ENCODE data around the gene ETS2. TPM values are rescaled to one million over a fixed set of nuclear protein-coding genes. Genes with fewer than 3 reads are reported as not detected.
A peak's percentile ranks its signal among the peaks of the same experiment; 100 is the strongest.

The ETS2 gene
- polyA plus RNA-seq, 1 donor = 140 TPM

GRCh38 chr21:38817371-38818324 lies 11.9 kb downstream of the ETS2 start:
- no peak overlapping the region for H3K27ac ChIP-seq (ENCODE audit: low read length)
- H3K4me3 ChIP-seq (ENCODE audit: low read length) = no peak overlapping the region
- H3K36me3 ChIP-seq (ENCODE audit: control insufficient read depth, insufficient read depth, low read length) = peaks cover 98% of the 10 kb centered on the region
- H3K4me1 ChIP-seq (ENCODE audit: control insufficient read depth, insufficient read depth, low read length) = peaks cover 10% of the 10 kb centered on the region
- DNase-seq = no peak
- peaks cover under 1% of the 10 kb centered on the region for H3K9me3 ChIP-seq (ENCODE audit: control insufficient read depth, low read depth, low read length)
- H3K27me3 ChIP-seq (ENCODE audit: control insufficient read depth, insufficient read depth, low read length) = no peaks in the 10 kb centered on the region
- 92% methylated on average over 2 of the region's 14 CpGs for WGBS (ENCODE audit: insufficient coverage, low lambda C conversion rate)

- Histone ChIP-seq H3K36me3 (ENCODE audit: control insufficient read depth, insufficient read depth, low read length) (peaks cover 98% of the 10 kb centered on the region), H3K4me1 (ENCODE audit: control insufficient read depth, insufficient read depth, low read length) (peaks cover 7% of the 10 kb centered on the region), H3K9me3 (ENCODE audit: control insufficient read depth, low read depth, low read length) (peaks cover 3% of the 10 kb centered on the region), H3K4me3 (ENCODE audit: low read length) (no peak overlapping the region), H3K27me3 (ENCODE audit: control insufficient read depth, insufficient read depth, low read length) (no peaks in the 10 kb centered on the region), H3K27ac (ENCODE audit: low read length) (no peak overlapping the region)
- no CpG with 5 or more reads among the region's 11 CpGs for WGBS (ENCODE audit: insufficient coverage, low lambda C conversion rate)
- no peak for DNase-seq
Observed at GRCh38 chr21:38818325-38818723, 12.6 kb downstream of the ETS2 start.

- Histone ChIP-seq H3K9me3 (ENCODE audit: control insufficient read depth, low read depth, low read length) (peaks cover 3% of the 10 kb centered on the region), H3K4me3 (ENCODE audit: low read length) (no peak overlapping the region), H3K4me1 (ENCODE audit: control insufficient read depth, insufficient read depth, low read length) (peaks cover 14% of the 10 kb centered on the region), H3K27ac (ENCODE audit: low read length) (peak overlapping the region; percentile 6), H3K36me3 (ENCODE audit: control insufficient read depth, insufficient read depth, low read length) (peaks cover 97% of the 10 kb centered on the region), H3K27me3 (ENCODE audit: control insufficient read depth, insufficient read depth, low read length) (no peaks in the 10 kb centered on the region)
- 100% methylated on average over 3 of the region's 14 CpGs for WGBS (ENCODE audit: insufficient coverage, low lambda C conversion rate)
- no peak for DNase-seq
Observed at GRCh38 chr21:38819051-38819718, 13.5 kb downstream of the ETS2 start.

- Histone ChIP-seq H3K9me3 (ENCODE audit: control insufficient read depth, low read depth, low read length) (peaks cover 3% of the 10 kb centered on the region), H3K27ac (ENCODE audit: low read length) (peak overlapping the region; percentile 6), H3K4me3 (ENCODE audit: low read length) (no peak overlapping the region), H3K27me3 (ENCODE audit: control insufficient read depth, insufficient read depth, low read length) (no peaks in the 10 kb centered on the region), H3K36me3 (ENCODE audit: control insufficient read depth, insufficient read depth, low read length) (peaks cover 96% of the 10 kb centered on the region), H3K4me1 (ENCODE audit: control insufficient read depth, insufficient read depth, low read length) (peaks cover 19% of the 10 kb centered on the region)
- no peak for DNase-seq
- WGBS (ENCODE audit: insufficient coverage, low lambda C conversion rate) = no CpG with 5 or more reads among the region's 8 CpGs
Observed at GRCh38 chr21:38819719-38820159, 14.0 kb downstream of the ETS2 start.

- Histone ChIP-seq H3K4me3 (ENCODE audit: low read length) (no peak overlapping the region), H3K36me3 (ENCODE audit: control insufficient read depth, insufficient read depth, low read length) (peaks cover 90% of the 10 kb centered on the region), H3K27me3 (ENCODE audit: control insufficient read depth, insufficient read depth, low read length) (no peaks in the 10 kb centered on the region), H3K4me1 (ENCODE audit: control insufficient read depth, insufficient read depth, low read length) (peaks cover 22% of the 10 kb centered on the region), H3K27ac (ENCODE audit: low read length) (peak overlapping the region; percentile 2), H3K9me3 (ENCODE audit: control insufficient read depth, low read depth, low read length) (peaks cover 3% of the 10 kb centered on the region)
- WGBS (ENCODE audit: insufficient coverage, low lambda C conversion rate) = no CpG with 5 or more reads among the region's 18 CpGs
- peak in 1 of 2 donors; percentile 30 for DNase-seq
Observed at GRCh38 chr21:38820471-38821239, 14.9 kb downstream of the ETS2 start.

- Histone ChIP-seq H3K27ac (ENCODE audit: low read length) (peak overlapping the region; percentile 2), H3K4me1 (ENCODE audit: control insufficient read depth, insufficient read depth, low read length) (peaks cover 22% of the 10 kb centered on the region), H3K27me3 (ENCODE audit: control insufficient read depth, insufficient read depth, low read length) (no peaks in the 10 kb centered on the region), H3K9me3 (ENCODE audit: control insufficient read depth, low read depth, low read length) (peaks cover 3% of the 10 kb centered on the region), H3K4me3 (ENCODE audit: low read length) (no peak overlapping the region), H3K36me3 (ENCODE audit: control insufficient read depth, insufficient read depth, low read length) (peaks cover 87% of the 10 kb centered on the region)
- no CpG with 5 or more reads among the region's 6 CpGs for WGBS (ENCODE audit: insufficient coverage, low lambda C conversion rate)
- no peak for DNase-seq
Observed at GRCh38 chr21:38821248-38821647, 15.5 kb downstream of the ETS2 start.

GRCh38 chr21:38821959-38822682 lies 16.4 kb downstream of the ETS2 start:
- Histone ChIP-seq H3K4me3 (ENCODE audit: low read length) (no peak overlapping the region), H3K27me3 (ENCODE audit: control insufficient read depth, insufficient read depth, low read length) (no peaks in the 10 kb centered on the region), H3K4me1 (ENCODE audit: control insufficient read depth, insufficient read depth, low read length) (peaks cover 22% of the 10 kb centered on the region), H3K9me3 (ENCODE audit: control insufficient read depth, low read depth, low read length) (peaks cover 3% of the 10 kb centered on the region), H3K27ac (ENCODE audit: low read length) (peak overlapping the region; percentile 84), H3K36me3 (ENCODE audit: control insufficient read depth, insufficient read depth, low read length) (peaks cover 78% of the 10 kb centered on the region)
- WGBS (ENCODE audit: insufficient coverage, low lambda C conversion rate) = no CpG with 5 or more reads among the region's 9 CpGs
- DNase-seq = no peak

- DNase-seq = peak in 1 of 2 donors; percentile 16
- Histone ChIP-seq H3K36me3 (ENCODE audit: control insufficient read depth, insufficient read depth, low read length) (peaks cover 71% of the 10 kb centered on the region), H3K4me3 (ENCODE audit: low read length) (no peak overlapping the region), H3K4me1 (ENCODE audit: control insufficient read depth, insufficient read depth, low read length) (peaks cover 22% of the 10 kb centered on the region), H3K27me3 (ENCODE audit: control insufficient read depth, insufficient read depth, low read length) (no peaks in the 10 kb centered on the region), H3K27ac (ENCODE audit: low read length) (peak overlapping the region; percentile 84), H3K9me3 (ENCODE audit: control insufficient read depth, low read depth, low read length) (peaks cover 3% of the 10 kb centered on the region)
- WGBS (ENCODE audit: insufficient coverage, low lambda C conversion rate) = no CpG with 5 or more reads among the region's 26 CpGs
Observed at GRCh38 chr21:38822778-38823238, 17.1 kb downstream of the ETS2 start.

- H3K9me3 ChIP-seq (ENCODE audit: control insufficient read depth, low read depth, low read length) = peaks cover 3% of the 10 kb centered on the region
- H3K27ac ChIP-seq (ENCODE audit: low read length) = peak overlapping the region; percentile 84
- H3K36me3 ChIP-seq (ENCODE audit: control insufficient read depth, insufficient read depth, low read length) = peaks cover 62% of the 10 kb centered on the region
- peaks cover 22% of the 10 kb centered on the region for H3K4me1 ChIP-seq (ENCODE audit: control insufficient read depth, insufficient read depth, low read length)
- H3K27me3 ChIP-seq (ENCODE audit: control insufficient read depth, insufficient read depth, low read length) = no peaks in the 10 kb centered on the region
- no peak overlapping the region for H3K4me3 ChIP-seq (ENCODE audit: low read length)
- whole genome bisulfite sequencing (ENCODE audit: insufficient coverage, low lambda C conversion rate) = 85% methylated on average over 2 of the region's 3 CpGs
- no peak for DNase-seq
Observed at GRCh38 chr21:38823737-38824123, 18.0 kb downstream of the ETS2 start.

Data from large intestine (tissue), 3 donors.